ENCODE data around the gene TGFB2. TPM values are rescaled to one million over a fixed set of nuclear protein-coding genes. Genes with fewer than 3 reads are reported as not detected.

Gene TGFB2
- total RNA-seq, 2 experiments from 2014 or later: 0.03 to 0.11 TPM

DNA sequence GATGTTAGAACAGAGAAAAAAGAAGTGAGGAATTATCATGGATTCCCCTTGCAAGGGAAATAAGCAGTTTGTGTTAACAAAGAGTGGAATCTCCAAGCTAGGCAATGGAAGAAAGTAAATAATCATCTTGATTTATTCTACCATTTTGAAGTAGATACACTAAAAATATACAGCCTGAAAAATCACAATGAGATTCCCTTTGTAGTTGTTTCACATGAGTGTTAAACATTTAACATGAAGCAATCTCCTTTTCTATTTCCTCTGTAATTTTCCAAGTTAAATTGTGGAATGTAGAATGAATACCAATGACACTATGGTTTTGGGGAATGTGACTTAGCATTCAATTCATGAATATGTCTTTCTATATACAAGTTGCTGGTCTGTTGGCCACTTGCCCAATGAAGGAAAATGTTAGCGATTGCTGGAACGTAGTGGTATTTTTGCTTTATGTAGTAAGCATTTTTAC, 5.7 kb downstream of the TGFB2 start:
- H3K9me2 ChIP-seq (ENCODE audit: insufficient read depth, low read length): no peaks in the 10 kb centered on the region
- DNase-seq (ENCODE audit: low spot score): no peak
- BruUV-seq (replicated peaks): no TSS peak
- TF ChIP-seq, protein P1, sequence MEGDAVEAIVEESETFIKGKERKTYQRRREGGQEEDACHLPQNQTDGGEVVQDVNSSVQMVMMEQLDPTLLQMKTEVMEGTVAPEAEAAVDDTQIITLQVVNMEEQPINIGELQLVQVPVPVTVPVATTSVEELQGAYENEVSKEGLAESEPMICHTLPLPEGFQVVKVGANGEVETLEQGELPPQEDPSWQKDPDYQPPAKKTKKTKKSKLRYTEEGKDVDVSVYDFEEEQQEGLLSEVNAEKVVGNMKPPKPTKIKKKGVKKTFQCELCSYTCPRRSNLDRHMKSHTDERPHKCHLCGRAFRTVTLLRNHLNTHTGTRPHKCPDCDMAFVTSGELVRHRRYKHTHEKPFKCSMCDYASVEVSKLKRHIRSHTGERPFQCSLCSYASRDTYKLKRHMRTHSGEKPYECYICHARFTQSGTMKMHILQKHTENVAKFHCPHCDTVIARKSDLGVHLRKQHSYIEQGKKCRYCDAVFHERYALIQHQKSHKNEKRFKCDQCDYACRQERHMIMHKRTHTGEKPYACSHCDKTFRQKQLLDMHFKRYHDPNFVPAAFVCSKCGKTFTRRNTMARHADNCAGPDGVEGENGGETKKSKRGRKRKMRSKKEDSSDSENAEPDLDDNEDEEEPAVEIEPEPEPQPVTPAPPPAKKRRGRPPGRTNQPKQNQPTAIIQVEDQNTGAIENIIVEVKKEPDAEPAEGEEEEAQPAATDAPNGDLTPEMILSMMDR (conservative IDR thresholded peaks at IDR 0.05; ENCODE audit: low read length): no peak
- TF ChIP-seq EZH2phosphoT487 (IDR thresholded peaks at IDR 0.05; ENCODE audit: borderline replicate concordance, low read depth, low read length): no peak
- H2AFZ ChIP-seq (ENCODE audit: low read length): no peak overlapping the region
- H3K4me3 ChIP-seq (ENCODE audit: low read depth, low read length, poor library complexity, severe bottlenecking): no peak overlapping the region
- intact Hi-C loops (cut with micrococcal nuclease; ENCODE audit: unreplicated experiment): no loop called here
- H3K9me3 ChIP-seq (ENCODE audit: low read length): no peaks in the 10 kb centered on the region
- H3K27ac ChIP-seq (ENCODE audit: low read depth, low read length, poor library complexity, severe bottlenecking): no peak overlapping the region
- H3K79me2 ChIP-seq (ENCODE audit: insufficient read depth, low read depth, low read length): no peaks in the 10 kb centered on the region
- no peak overlapping the region for H3K4me2 ChIP-seq (ENCODE audit: low read length)
- ChIA-PET CTCF (ENCODE audit: unreplicated experiment) (no interaction called here), POLR2A (no interaction called here)
- H4K20me1 ChIP-seq (ENCODE audit: insufficient read depth, low read length): no peaks in the 10 kb centered on the region; the same call in 1 of the 2 replicates
- no peaks in the 10 kb centered on the region; the same call in 1 of the 2 replicates for H3K36me3 ChIP-seq (ENCODE audit: insufficient read depth, low read length)
- H3K4me1 ChIP-seq (ENCODE audit: insufficient read depth, low read length, poor library complexity, severe bottlenecking): no peaks in the 10 kb centered on the region

DNA sequence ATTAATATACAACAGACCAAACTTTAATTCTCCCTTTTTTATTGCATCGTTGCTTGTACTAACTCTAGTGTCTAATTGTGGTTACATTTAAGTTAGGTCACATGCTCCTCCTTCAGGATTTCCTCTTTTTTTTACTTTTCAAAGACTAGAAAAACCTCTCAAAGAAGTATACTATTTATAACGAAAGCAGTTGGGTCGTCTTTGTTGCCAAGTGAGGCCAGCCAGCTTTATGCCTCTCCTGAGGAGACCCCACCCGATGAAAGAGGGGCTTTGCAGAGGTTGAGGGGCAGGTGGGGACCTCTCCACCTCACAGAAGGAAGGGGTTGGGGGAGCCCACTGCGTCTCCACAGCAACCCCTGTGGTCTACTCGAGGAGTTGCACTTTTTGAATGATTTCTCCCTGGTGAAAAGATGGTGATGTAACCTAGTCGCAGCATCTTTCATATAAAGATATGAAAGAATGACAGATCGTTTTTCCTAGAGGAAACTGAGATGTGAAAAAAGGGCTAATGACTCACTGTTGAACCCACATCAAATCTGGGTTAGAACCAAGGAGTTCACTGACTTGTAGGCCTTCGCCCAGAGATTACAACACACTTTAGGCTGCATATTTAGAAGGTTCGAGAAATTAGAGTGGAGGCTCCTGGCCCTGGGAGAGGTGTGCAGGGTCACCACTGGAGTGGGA, 6.4 kb downstream of the TGFB2 start:
- no TSS peak for BruUV-seq (replicated peaks)
- Histone ChIP-seq H3K4me1 (ENCODE audit: insufficient read depth, low read length, poor library complexity, severe bottlenecking) (no peaks in the 10 kb centered on the region), H3K9me2 (ENCODE audit: insufficient read depth, low read length) (no peaks in the 10 kb centered on the region), H3K4me3 (ENCODE audit: low read depth, low read length, poor library complexity, severe bottlenecking) (no peak overlapping the region), H4K20me1 (ENCODE audit: insufficient read depth, low read length) (no peaks in the 10 kb centered on the region; the same call in 1 of the 2 replicates), H3K9me3 (ENCODE audit: low read length) (no peaks in the 10 kb centered on the region), H3K36me3 (ENCODE audit: insufficient read depth, low read length) (no peaks in the 10 kb centered on the region), H3K27ac (ENCODE audit: low read depth, low read length, poor library complexity, severe bottlenecking) (no peak overlapping the region), H3K4me2 (ENCODE audit: low read length) (no peak overlapping the region), H3K79me2 (ENCODE audit: insufficient read depth, low read depth, low read length) (no peaks in the 10 kb centered on the region), H2AFZ (ENCODE audit: low read length) (no peak overlapping the region)
- no peak for TF ChIP-seq EZH2phosphoT487 (IDR thresholded peaks at IDR 0.05; ENCODE audit: borderline replicate concordance, low read depth, low read length)
- TF ChIP-seq, protein P1 (conservative IDR thresholded peaks at IDR 0.05; ENCODE audit: low read length): peak; percentile 56
- no peak for DNase-seq (ENCODE audit: low spot score)
- intact Hi-C loops (cut with micrococcal nuclease; ENCODE audit: unreplicated experiment): no loop called here
- ChIA-PET POLR2A (no interaction called here), CTCF (ENCODE audit: unreplicated experiment) (no interaction called here)

DNA sequence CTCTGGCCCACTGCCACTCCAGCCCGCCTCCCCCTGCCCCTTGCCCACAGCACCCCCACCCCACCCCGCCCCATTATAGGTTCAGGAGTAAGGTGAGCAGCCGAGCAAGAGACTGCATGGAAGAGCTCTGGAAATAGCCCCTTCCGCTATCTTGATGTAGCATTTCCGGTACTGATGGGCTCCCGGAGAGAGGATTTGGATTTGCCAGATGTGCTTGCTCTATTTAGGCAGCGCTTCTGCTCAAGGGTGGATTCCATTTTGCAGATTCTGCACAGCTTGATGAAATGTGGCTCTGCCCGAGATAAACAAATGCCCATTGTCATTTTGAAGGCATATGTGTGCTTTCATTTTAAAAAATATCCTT, 6.9 kb downstream of the TGFB2 start:
- no TSS peak for BruUV-seq (replicated peaks)
- CTCF ChIA-PET (ENCODE audit: unreplicated experiment): no interaction called here

More for the DNA sequence above, 6.9 kb downstream of the TGFB2 start:
- no peaks in the 10 kb centered on the region for H3K79me2 ChIP-seq (ENCODE audit: insufficient read depth, low read depth, low read length)
- H4K20me1 ChIP-seq (ENCODE audit: insufficient read depth, low read length): no peaks in the 10 kb centered on the region; the same call in 1 of the 2 replicates
- no peaks in the 10 kb centered on the region for H3K9me3 ChIP-seq (ENCODE audit: low read length)
- H2AFZ ChIP-seq (ENCODE audit: low read length): no peak overlapping the region
- intact Hi-C loops (cut with micrococcal nuclease; ENCODE audit: unreplicated experiment): no loop called here
- H3K36me3 ChIP-seq (ENCODE audit: insufficient read depth, low read length): no peaks in the 10 kb centered on the region
- no peak overlapping the region for H3K27ac ChIP-seq (ENCODE audit: low read depth, low read length, poor library complexity, severe bottlenecking)
- DNase-seq (ENCODE audit: low spot score): no peak
- no peak overlapping the region for H3K4me2 ChIP-seq (ENCODE audit: low read length)
- H3K4me3 ChIP-seq (ENCODE audit: low read depth, low read length, poor library complexity, severe bottlenecking): no peak overlapping the region
- POLR2A ChIA-PET: no interaction called here
- H3K4me1 ChIP-seq (ENCODE audit: insufficient read depth, low read length, poor library complexity, severe bottlenecking): no peaks in the 10 kb centered on the region
- no peaks in the 10 kb centered on the region for H3K9me2 ChIP-seq (ENCODE audit: insufficient read depth, low read length)
- no peak for TF ChIP-seq EZH2phosphoT487 (IDR thresholded peaks at IDR 0.05; ENCODE audit: borderline replicate concordance, low read depth, low read length)
- TF ChIP-seq, protein P1 (conservative IDR thresholded peaks at IDR 0.05; ENCODE audit: low read length): no peak
